IMR-90 (cell line): ENCODE data around the gene CRY2. TPM values are rescaled to one million over a fixed set of nuclear protein-coding genes. Genes with fewer than 3 reads are reported as not detected.

Source experiments
- ATAC-seq: fragments of 200-7000 bp; cut with Tn5 transposase; 2 replicates; pipeline ENCODE4 v1.9.1; 2020; ENCODE audit warnings: low read depth, mild to moderate bottlenecking, moderate library complexity
- BruUV-seq: library from RNA; stranded (reverse); fragments of 400-500 nt; replicated peaks from 2 replicates; lab custom pipeline; 2021; lab: Mats Ljungman, UMichigan
- CTCF ChIA-PET: fragments of 300-600 bp; formaldehyde crosslinking; extraction: SDS; loops from one replicate; lab custom pipeline; 2021; ENCODE audit warnings: antibody characterized with exemption; lab: Yijun Ruan, JAX
- POLR2A ChIA-PET: fragments of 300-600 bp; sonication (Branson Sonifier 250); formaldehyde crosslinking; loops from one replicate; lab custom pipeline; 2022; ENCODE audit warnings: antibody characterized with exemption; ENCODE audit not compliant: unreplicated experiment; lab: Charles Lee
- DNase-seq: peaks from one replicate; pipeline ENCODE4 v3.0.0; 2013
- H2AFZ ChIP-seq: replicated peaks from 2 replicates; pipeline ENCODE3; 2013; ENCODE audit warnings: low read length, mild to moderate bottlenecking; ENCODE audit not compliant: poor library complexity
- H2AK5ac ChIP-seq: 2 replicates; pipeline ENCODE4 v1.6.1; 2013; ENCODE audit warnings: low read depth, low read length, inconsistent platforms
- H2AK9ac ChIP-seq: replicated peaks from 2 replicates; pipeline ENCODE3; 2013; ENCODE audit warnings: mild to moderate bottlenecking, low read depth, low read length, moderate library complexity; ENCODE audit not compliant: poor library complexity
- H2BK120ac ChIP-seq: 2 replicates; pipeline ENCODE4 v1.6.1; 2013; ENCODE audit warnings: low read depth, low read length, inconsistent platforms
- H2BK15ac ChIP-seq: 3 replicates; pipeline ENCODE4 v1.6.1; 2013; ENCODE audit warnings: low read depth, low read length, inconsistent platforms
- H2BK20ac ChIP-seq: 2 replicates; pipeline ENCODE4 v1.6.1; 2013; ENCODE audit warnings: low read depth, mild to moderate bottlenecking, inconsistent platforms, low read length, moderate library complexity
- H2BK5ac ChIP-seq: 2 replicates; pipeline ENCODE4 v1.6.1; 2013; ENCODE audit warnings: mild to moderate bottlenecking, low read depth, low read length, inconsistent platforms; ENCODE audit not compliant: poor library complexity, severe bottlenecking
- H3K14ac ChIP-seq: replicated peaks from 2 replicates; pipeline ENCODE4 v1.6.1; 2013; ENCODE audit warnings: low read depth, low read length, inconsistent platforms
- H3K18ac ChIP-seq: 2 replicates; pipeline ENCODE4 v1.6.1; 2013; ENCODE audit warnings: low read depth, low read length, control low read depth
- H3K23ac ChIP-seq: 2 replicates; pipeline ENCODE4 v1.6.1; 2013; ENCODE audit warnings: low read depth, low read length, inconsistent platforms
- H3K27ac ChIP-seq: 2 replicates; pipeline ENCODE4 v1.5.1; 2013; ENCODE audit warnings: mild to moderate bottlenecking, control low read depth, low read length; ENCODE audit not compliant: insufficient read depth
- H3K27me3 ChIP-seq: 2 replicates; pipeline ENCODE4 v1.6.1; 2013; ENCODE audit warnings: low read length; ENCODE audit not compliant: control insufficient read depth, insufficient read depth
- H3K36me3 ChIP-seq: 2 replicates; pipeline ENCODE4 v1.6.1; 2013; ENCODE audit warnings: low read length, mixed read lengths; ENCODE audit not compliant: control insufficient read depth, insufficient read depth
- H3K4ac ChIP-seq: 2 replicates; pipeline ENCODE4 v1.6.1; 2013; ENCODE audit warnings: low read depth, low read length, inconsistent platforms
- H3K4me1 ChIP-seq: 2 replicates; pipeline ENCODE4 v1.6.1; 2013; ENCODE audit warnings: low read length, mixed read lengths; ENCODE audit not compliant: control insufficient read depth, insufficient read depth
- H3K4me2 ChIP-seq: 2 replicates; pipeline ENCODE4 v1.6.1; 2013; ENCODE audit warnings: low read depth, mild to moderate bottlenecking, control low read depth, low read length, moderate library complexity
- H3K4me3 ChIP-seq: 2 replicates; pipeline ENCODE4 v1.5.1; 2013; ENCODE audit warnings: low read depth, mild to moderate bottlenecking, control low read depth, low read length, moderate library complexity; ENCODE audit not compliant: insufficient read depth
- H3K56ac ChIP-seq: 2 replicates; pipeline ENCODE4 v1.6.1; 2013; ENCODE audit warnings: low read length, inconsistent platforms; ENCODE audit not compliant: insufficient read depth; ENCODE audit errors: extremely low read depth
- H3K79me1 ChIP-seq, 2 experiments: 2 replicates each; pipeline ENCODE4 v1.6.1; 2013; ENCODE audit warnings: low read length in 2 of 2, inconsistent platforms in 1 of 2, low read depth in 1 of 2
- H3K9ac ChIP-seq: 2 replicates; pipeline ENCODE4 v1.6.1; 2013; ENCODE audit warnings: low read depth, low read length, control low read depth
- H3K9me1 ChIP-seq: 2 replicates; pipeline ENCODE4 v1.6.1; 2013; ENCODE audit warnings: low read length, inconsistent platforms; ENCODE audit not compliant: insufficient read depth
- H3K9me3 ChIP-seq: 2 replicates; pipeline ENCODE4 v1.6.1; 2013; ENCODE audit warnings: low read length; ENCODE audit not compliant: control insufficient read depth, insufficient read depth
- H4K20me1 ChIP-seq: 2 replicates; pipeline ENCODE4 v1.6.1; 2013; ENCODE audit warnings: low read length, inconsistent platforms; ENCODE audit not compliant: insufficient read depth
- H4K5ac ChIP-seq: 2 replicates; pipeline ENCODE4 v1.6.1; 2013; ENCODE audit warnings: mild to moderate bottlenecking, low read depth, low read length, control low read depth
- H4K8ac ChIP-seq, 2 experiments: 2 replicates each; pipeline ENCODE4 v1.6.1; 2013; ENCODE audit warnings: low read depth in 2 of 2, low read length in 2 of 2, control low read depth in 1 of 2, inconsistent platforms in 1 of 2
- H4K91ac ChIP-seq: 2 replicates; pipeline ENCODE4 v1.6.1; 2013; ENCODE audit warnings: low read depth, low read length, inconsistent platforms; ENCODE audit not compliant: insufficient read depth
- BHLHE40 ChIP-seq: fragments of 150-350 bp; IDR thresholded peaks from 2 replicates; pipeline ENCODE4 v1.6.1; 2016; ENCODE audit warnings: mild to moderate bottlenecking, low read depth, low read length
- CEBPB ChIP-seq: IDR thresholded peaks from 2 replicates; pipeline ENCODE4 v1.6.1; 2012; ENCODE audit warnings: low read depth, low read length, improper control_type of control experiment
- MAFK ChIP-seq: IDR thresholded peaks from 2 replicates; pipeline ENCODE4 v1.6.1; 2012; ENCODE audit warnings: low read depth, low read length, improper control_type of control experiment
- WGBS, 2 experiments: methylation state at CpG; one replicate each; pipeline versions ENCODE4 v1.1.5 to v1.1.7; 2013; ENCODE audit warnings: missing lambda C conversion rate in 2 of 2; ENCODE audit not compliant: insufficient read length in 1 of 2; ENCODE audit errors: extremely low coverage in 2 of 2; 5-methylcytosine and 5-hydroxymethylcytosine counted together
- dilution Hi-C: fragments of 300-500 bp; cut with HindIII; formaldehyde crosslinking; loops from one replicate; pipeline ENCODE4 v1.14.3; 2018; ENCODE audit warnings: low sequenced_read_pairs; ENCODE audit not compliant: unreplicated experiment
- in situ Hi-C: fragments of 300-500 bp; cut with MboI; formaldehyde crosslinking; loops from 3 replicates; pipeline ENCODE4 v1.14.3; 2019; ENCODE audit warnings: low sequenced_read_pairs, inconsistent platforms, mixed read lengths
- intact Hi-C: fragments of 100-400 bp; cut with micrococcal nuclease; formaldehyde crosslinking; loops from 2 replicates; pipeline ENCODE4 v1.10.0; 2022
- polyA plus RNA-seq, 3 experiments: library from polyadenylated mRNA; depleted of rRNA; stranded (reverse); fragments of >200 nt; gene quantifications; 2 replicates each; pipeline ENCODE4 v1.2.3, GENCODE V29; 2012; ENCODE audit warnings: low replicate concordance in 1 of 3
- total RNA-seq: library from RNA; depleted of rRNA; stranded (reverse); fragments of >200 nt; gene quantifications from 2 replicates; pipeline ENCODE4 v1.2.3, GENCODE V29; 2012

The CRY2 gene
- total and polyA plus RNA-seq, 2 of the 4 experiments (the other 2 are of a cell fraction), result 12.2 to 13.1 TPM

DNA sequence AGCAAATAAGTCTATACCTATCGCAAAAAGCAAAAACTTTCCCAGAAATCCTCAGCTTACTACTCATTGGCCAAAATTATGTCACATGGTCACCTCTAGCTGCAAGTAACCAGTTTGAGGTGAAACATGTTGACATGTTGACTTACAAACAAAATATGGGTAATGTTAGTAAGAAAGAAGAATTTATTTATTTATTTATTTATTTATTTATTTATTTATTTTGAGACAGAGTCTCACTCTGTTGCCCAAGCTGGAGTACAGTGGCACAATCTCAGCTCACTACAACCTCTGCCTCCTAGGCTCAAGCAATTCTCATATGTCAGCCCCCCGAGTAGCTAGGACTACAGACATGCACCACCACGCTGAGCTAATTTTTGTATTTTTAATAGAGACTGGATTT lies 47.7 kb upstream of the CRY2 start:
- no peak overlapping the region for H2AK5ac ChIP-seq
- no peak overlapping the region for H3K4me3 ChIP-seq
- no peak for ATAC-seq
- H3K4me2 ChIP-seq, result no peak overlapping the region
- dilution Hi-C loops (no loop called here), in situ Hi-C loops (no loop called here), intact Hi-C loops (no loop called here)
- H3K79me1 ChIP-seq, result no peaks in the 10 kb centered on the region
- no peak overlapping the region for H4K5ac ChIP-seq
- no peaks in the 10 kb centered on the region for H3K9me3 ChIP-seq
- H3K4me1 ChIP-seq, result peaks cover 4% of the 10 kb centered on the region; the same call in 1 of the 2 replicates
- WGBS, 2 experiments, result no CpG with 5 or more reads among the region's 3 CpGs
- no peaks in the 10 kb centered on the region for H4K20me1 ChIP-seq
- no peak overlapping the region for H2AK9ac ChIP-seq
- no peak overlapping the region for H3K18ac ChIP-seq
- no peak overlapping the region for H3K23ac ChIP-seq
- H2AFZ ChIP-seq, result no peak overlapping the region
- no peak overlapping the region for H4K91ac ChIP-seq
- H3K27me3 ChIP-seq, result peaks cover 5% of the 10 kb centered on the region
- H3K9ac ChIP-seq, result no peak overlapping the region
- H2BK20ac ChIP-seq, result no peak overlapping the region
- CTCF ChIA-PET, result interaction anchor here (1.1 kb wide), 1 partner anchor 17 kb away, joined by 3 read pairs; no protein-coding TSS in a partner anchor
- no peak for DNase-seq
- POLR2A ChIA-PET, result interaction anchor here (0.6 kb wide), 1 partner anchor 1620 kb away, joined by 3 read pairs; no protein-coding TSS in a partner anchor
- no peak overlapping the region for H2BK15ac ChIP-seq
- H3K14ac ChIP-seq, result no peak overlapping the region
- no peak for TF ChIP-seq CEBPB
- no peak for TF ChIP-seq MAFK
- TF ChIP-seq BHLHE40, result no peak
- no peak overlapping the region for H3K27ac ChIP-seq
- no peak overlapping the region for H3K56ac ChIP-seq
- H3K36me3 ChIP-seq, result no peaks in the 10 kb centered on the region
- no TSS peak for BruUV-seq
- H3K4ac ChIP-seq, result no peak overlapping the region
- peaks cover 4% of the 10 kb centered on the region; the same call in 1 of the 2 replicates for H3K9me1 ChIP-seq
- no peak overlapping the region for H2BK120ac ChIP-seq
- H2BK5ac ChIP-seq, result no peak overlapping the region
- H4K8ac ChIP-seq, result no peak overlapping the region
